Skin of body (tissue), 2 donors: Measurements from ENCODE around the gene IFI27L1. TPM values are rescaled to one million over a fixed set of nuclear protein-coding genes. Genes with fewer than 3 reads are reported as not detected.

Experiments used
- DNase-seq: peaks from one replicate; lab custom pipeline; 2025; lab: John Stamatoyannopoulos, UW
- total RNA-seq: library from RNA; depleted of rRNA; stranded (reverse); fragments of >200 nt; gene quantifications from one replicate; pipeline ENCODE4 v1.2.3, GENCODE V29; 2014

The IFI27L1 gene
- total RNA-seq, 1 donor from 2014 or later, result 10.4 TPM

- peak; percentile 42 for DNase-seq
Observed at GRCh38 chr14:94132285-94132887, 51.3 kb downstream of the IFI27L1 start.

GRCh38 chr14:94135476-94135875 lies 54.4 kb downstream of the IFI27L1 start:
- DNase-seq, result no peak

GRCh38 chr14:94136575-94137331 lies 55.6 kb downstream of the IFI27L1 start:
- DNase-seq, result peak; percentile 56

GRCh38 chr14:94138251-94138650 lies 57.1 kb downstream of the IFI27L1 start:
- no peak for DNase-seq

- DNase-seq, result no peak
Observed at GRCh38 chr14:94139006-94139405, 57.9 kb downstream of the IFI27L1 start.

- no peak for DNase-seq
Observed at GRCh38 chr14:94139421-94139820, 58.3 kb downstream of the IFI27L1 start.

GRCh38 chr14:94142247-94142646 lies 61.1 kb downstream of the IFI27L1 start:
- DNase-seq, result no peak

- DNase-seq, result no peak
Observed at GRCh38 chr14:94142836-94143235, 61.7 kb downstream of the IFI27L1 start.

GRCh38 chr14:94143239-94143638 lies 62.1 kb downstream of the IFI27L1 start:
- DNase-seq, result no peak

GRCh38 chr14:94143711-94144110 lies 62.6 kb downstream of the IFI27L1 start:
- no peak for DNase-seq

GRCh38 chr14:94144765-94145164 lies 63.7 kb downstream of the IFI27L1 start:
- DNase-seq, result no peak

GRCh38 chr14:94145902-94146527 lies 64.9 kb downstream of the IFI27L1 start:
- DNase-seq, result no peak

Other genes with a start within 250 kb of the IFI27L1 start
- not detected for gene FAM181A, start 154.0 kb upstream of the IFI27L1 start, total RNA-seq
- gene ASB2, start 104.7 kb upstream of the IFI27L1 start, total RNA-seq, result 6.1 TPM
- gene CCDC197, start 84.0 kb upstream of the IFI27L1 start, total RNA-seq, result not detected
- gene OTUB2, start 55.0 kb upstream of the IFI27L1 start, total RNA-seq, result 2.9 TPM
- gene DDX24, start 108 bp upstream of the IFI27L1 start, total RNA-seq, result 64.3 TPM
- 18.3 TPM for gene IFI27, start 29.4 kb downstream of the IFI27L1 start, total RNA-seq
- gene IFI27L2, start 48.3 kb downstream of the IFI27L1 start, total RNA-seq, result 29.8 TPM
- gene PPP4R4, start 93.0 kb downstream of the IFI27L1 start, total RNA-seq, result 2.4 TPM
- not detected for gene SERPINA10, start 212.0 kb downstream of the IFI27L1 start, total RNA-seq
- gene SERPINA6, start 242.0 kb downstream of the IFI27L1 start, total RNA-seq, result not detected